CD4-positive, alpha-beta T cell treated with Interferon alpha-2 for 1 hour (primary cell): Measurements from ENCODE around the gene MTHFD1L.

ENCODE experiments used
- DNase-seq, 2 donors: peaks; one replicate each; pipeline ENCODE4 v3.0.0-alpha.2; 2020 to 2022

The MTHFD1L gene

DNA sequence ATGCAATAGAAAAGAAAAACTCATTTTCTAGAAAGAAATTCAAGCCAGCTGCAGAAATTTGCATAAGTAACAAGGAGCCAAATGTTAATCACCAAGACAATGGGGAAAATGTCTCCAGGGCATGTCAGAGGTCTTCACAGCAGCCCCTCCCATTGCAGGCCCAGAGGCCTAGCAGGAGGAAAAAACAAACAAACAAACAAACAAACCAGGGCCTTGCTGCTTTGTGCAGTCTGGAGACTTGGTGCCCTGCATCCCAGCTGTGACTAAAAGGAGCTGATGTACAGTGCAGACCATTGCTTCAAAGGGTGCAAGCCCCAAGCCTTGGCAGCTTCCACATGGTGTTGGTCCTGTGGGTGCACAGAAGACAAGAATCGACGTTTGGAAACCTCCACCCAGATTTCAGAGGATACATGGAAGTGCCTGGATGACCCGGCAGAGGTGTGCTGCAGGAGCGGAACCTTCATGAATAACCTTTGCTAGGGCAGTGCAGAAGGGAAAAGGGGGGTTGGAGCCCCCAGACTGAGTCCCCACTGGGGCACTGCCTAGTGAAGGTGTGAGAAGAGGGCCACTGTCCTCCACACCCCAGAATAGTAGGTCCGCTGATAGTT is 263.4 kb downstream of the MTHFD1L start:
- no peak for DNase-seq

GRCh38 chr6:151130329-151130728 is 264.8 kb downstream of the MTHFD1L start:
- DNase-seq, result no peak

GRCh38 chr6:151131324-151132007 is 266.0 kb downstream of the MTHFD1L start:
- no peak for DNase-seq

DNA sequence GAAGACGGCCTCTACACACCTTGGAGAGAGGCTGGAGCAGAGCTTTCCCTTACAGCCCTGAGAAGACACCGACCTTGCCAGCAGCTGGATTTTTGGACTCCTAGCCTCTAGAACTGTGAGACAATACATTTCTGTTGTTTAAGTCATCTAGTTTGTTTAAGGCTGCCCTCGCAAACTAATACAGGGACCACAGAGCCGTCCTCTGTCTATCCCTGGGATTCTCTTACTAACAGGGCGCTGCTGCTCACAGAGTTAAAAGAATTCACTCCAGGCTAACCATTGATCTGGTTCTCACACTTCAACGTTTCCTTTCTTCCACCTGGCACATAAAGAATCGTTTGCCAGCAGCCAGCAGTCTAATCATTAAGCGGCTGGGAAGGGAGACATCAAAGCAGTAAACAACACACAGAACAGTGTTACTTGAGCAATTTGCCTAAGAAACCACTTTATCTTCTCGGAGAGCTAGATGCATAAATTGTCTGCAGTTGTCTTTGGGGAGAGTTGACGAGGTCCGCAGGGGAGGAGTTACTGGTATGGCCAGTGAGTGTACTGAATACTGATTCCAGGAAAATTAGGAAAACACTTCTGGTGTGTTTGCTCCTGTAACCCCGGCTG is 270.7 kb downstream of the MTHFD1L start:
- no peak for DNase-seq

DNA sequence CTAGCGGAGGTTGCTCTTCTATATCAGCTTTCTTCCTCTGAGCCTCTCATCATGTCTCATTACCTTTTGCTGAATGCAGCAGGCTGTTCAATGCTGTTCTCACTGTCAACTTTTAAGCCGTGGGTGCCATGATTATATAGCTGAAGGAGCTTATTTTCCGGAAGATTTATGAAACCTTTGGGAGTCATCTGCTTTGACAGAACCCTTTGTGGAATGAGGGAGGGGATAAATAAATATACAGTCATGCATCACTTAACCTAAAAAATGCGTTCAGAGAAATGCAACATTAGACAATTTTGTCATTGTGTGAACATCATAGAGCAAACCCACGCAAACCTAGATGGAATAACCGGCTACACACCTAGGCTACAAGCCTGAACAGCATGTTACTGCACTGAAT is 272.0 kb downstream of the MTHFD1L start:
- DNase-seq, result no peak

DNA sequence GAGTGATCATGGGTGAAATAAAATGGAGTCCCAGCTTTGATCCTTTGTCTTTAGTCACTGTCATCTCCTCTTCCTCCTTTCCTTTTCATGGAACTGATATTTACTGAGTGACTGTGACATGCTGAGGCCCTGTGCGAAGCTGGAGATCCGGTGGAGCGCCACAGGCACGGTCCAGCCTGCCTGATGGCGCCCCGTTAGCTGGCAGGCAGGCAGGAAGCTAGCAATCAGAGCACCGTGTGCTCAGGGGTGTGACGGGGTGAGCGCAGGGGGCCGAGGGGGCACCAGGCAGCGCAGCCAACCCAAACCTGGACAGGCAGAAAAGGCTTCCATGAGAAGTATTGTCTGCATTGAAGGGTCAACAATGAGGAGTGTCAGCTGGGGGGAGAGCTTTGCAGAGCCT is 274.0 kb downstream of the MTHFD1L start:
- DNase-seq, result no peak

DNA sequence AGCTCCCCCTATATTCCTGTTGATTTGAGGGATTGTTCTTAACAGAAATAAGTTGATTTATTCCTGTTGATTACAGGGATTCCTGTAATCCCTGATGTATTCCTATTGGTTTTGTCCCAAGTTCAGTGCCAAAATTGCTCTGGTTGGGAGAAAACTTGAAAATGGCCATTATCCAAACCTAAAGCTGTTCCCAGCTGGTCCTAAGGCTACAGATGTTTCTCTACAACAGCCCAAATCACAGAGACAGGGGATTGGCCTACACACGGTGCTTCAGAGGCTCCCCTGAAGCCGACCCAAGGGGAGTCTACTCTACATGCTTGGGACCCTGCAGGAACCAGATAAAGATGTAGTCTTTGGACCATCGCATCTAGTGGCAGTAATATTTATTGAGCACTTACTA is 275.3 kb downstream of the MTHFD1L start:
- no peak for DNase-seq

DNA sequence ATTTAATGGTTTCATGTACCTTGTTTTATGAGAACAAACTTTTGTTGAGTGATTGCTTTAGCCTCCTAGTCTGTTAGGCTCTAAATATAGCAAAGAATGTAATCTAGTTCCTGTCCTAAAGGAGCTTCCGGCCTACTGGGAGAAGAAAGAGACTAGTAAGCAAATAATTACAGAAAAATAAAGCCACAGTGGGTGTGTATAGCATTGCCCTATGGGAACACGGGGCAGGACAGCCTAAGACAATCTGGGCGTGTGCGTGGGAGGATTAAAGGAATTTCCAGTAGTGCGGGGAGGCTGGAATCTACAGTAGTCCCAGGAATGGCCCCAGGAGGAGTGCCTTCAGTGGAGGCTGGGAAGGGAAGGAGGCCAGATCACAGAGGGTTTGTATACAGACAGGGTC is 276.2 kb downstream of the MTHFD1L start:
- no peak for DNase-seq

DNA sequence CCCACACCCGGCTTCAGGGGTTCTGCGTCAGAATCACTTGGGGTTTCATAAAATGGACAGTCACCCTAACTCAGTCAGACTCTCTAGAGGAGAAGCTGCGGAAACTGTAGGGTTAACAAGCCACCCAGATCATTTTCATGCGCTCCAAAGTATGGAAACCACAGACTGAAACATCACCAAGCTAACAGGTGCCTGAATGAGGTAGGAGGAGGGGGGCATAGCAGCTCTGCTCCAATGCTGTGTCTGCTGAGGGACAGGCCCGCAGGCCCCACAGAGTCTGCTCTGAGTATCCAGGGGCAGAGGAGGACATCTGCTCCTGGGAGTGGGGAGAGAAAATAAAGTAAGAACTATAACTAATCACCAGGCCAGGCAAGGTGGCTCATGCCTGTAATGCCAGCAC is 277.2 kb downstream of the MTHFD1L start:
- DNase-seq, result no peak

DNA sequence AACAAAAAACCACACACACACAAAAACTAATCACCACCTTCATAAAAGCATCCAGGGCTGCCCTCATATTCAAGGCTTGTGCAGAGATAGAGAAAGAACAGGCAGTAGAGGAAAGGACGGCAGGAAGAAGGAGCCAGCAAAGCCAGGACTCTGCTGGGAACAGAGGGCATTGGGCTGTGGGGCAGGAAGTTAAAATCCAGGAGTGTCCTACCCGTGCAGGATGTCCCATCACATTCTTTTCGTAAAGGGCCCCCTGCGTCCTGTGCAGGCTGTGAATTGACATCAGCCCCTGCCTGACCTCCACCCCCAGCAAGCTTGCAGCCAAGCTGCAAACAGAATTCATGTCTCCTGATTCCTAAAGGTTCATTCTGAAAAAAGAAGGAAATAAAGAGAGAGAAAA is 277.8 kb downstream of the MTHFD1L start:
- DNase-seq, result no peak

GRCh38 chr6:151143806-151144205 is 278.3 kb downstream of the MTHFD1L start:
- DNase-seq, result no peak

DNA sequence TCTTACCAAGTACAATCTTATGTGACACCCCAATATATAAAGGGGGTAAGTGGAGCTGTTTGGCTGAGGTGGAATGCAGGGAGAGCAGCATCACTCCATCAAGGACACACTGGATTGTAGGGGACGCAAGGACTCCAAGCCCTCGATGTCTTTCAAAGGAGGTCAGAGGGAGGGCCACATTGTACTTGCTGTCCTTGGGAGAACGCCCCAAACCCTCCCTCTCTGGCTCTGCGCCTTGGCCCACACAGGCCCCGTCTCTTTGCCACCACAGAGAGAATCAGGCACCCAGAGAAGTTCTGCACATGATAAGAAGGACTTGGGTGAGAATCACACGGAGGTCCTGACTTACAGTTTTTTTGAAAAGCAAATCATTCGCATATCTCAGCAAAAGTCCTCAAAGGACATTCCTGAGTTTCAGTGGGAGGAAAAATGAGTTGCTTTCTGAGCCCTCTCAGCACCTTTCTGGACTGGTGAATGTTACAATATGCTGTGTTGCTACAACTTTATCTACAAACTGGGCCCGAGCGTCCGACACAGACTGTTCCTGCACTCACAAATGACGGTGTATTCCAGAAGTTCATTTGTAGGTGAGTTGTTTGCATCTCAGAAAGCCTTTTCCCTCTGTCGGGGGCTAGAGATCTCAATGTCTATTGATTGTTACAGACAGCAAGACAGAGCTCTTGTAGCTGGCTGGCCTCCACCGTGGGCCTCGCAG is 281.8 kb downstream of the MTHFD1L start:
- no peak for DNase-seq

DNA sequence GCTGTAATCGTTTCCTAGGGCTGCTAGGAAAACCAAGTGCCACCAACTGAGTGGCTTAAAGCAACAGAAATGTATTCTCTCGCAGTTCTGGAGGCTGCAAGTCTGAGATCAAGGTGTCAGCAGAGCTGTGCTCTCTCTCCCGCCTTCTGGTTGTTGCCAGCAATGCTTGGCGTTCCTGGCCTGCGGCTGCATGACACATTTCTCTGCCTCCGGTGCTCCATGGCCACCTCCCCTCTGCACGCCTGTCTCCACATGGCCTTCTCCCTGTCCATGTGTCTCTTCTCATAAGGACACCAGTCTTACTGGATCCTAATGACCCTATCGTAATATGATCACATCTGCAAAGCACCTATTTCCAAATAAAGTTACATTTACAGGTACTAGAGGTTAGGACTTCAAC is 282.6 kb downstream of the MTHFD1L start:
- DNase-seq, result no peak

- no peak for DNase-seq
Measured at GRCh38 chr6:151149793-151150192, 284.3 kb downstream of the MTHFD1L start.
